ENCODE results near the gene RPA1.
"Not testable (repeated sequence)": the region's sequence is repeated elsewhere in the genome, so short reads cannot be mapped to it uniquely, and the experiment has no call there.

Gene RPA1

GRCh38 chr17:1880851-1881630 lies 51.2 kb downstream of the RPA1 start:
- no peak for DNase-seq

DNA sequence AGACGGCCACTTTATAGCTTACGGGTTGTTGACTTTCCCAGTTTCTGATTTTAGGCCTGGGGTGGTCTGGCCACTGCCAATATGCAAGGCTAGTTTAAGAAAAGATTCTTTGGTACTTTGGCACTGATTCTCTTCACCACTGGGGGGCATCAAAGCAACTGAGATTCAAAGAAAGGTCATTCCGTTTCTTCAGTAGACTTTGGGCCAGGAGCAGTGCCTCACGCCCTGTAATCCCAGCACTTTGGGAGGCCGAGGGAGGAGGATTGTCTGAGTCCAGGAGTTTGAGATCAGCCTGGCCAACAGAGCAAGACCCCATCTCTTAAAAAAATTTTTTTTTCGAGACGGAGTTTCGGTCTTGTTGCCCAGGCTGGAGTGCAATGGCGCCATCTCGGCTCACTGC lies 53.0 kb downstream of the RPA1 start:
- no peak for DNase-seq

GRCh38 chr17:1883536-1883935 lies 53.7 kb downstream of the RPA1 start:
- no peak for DNase-seq

DNA sequence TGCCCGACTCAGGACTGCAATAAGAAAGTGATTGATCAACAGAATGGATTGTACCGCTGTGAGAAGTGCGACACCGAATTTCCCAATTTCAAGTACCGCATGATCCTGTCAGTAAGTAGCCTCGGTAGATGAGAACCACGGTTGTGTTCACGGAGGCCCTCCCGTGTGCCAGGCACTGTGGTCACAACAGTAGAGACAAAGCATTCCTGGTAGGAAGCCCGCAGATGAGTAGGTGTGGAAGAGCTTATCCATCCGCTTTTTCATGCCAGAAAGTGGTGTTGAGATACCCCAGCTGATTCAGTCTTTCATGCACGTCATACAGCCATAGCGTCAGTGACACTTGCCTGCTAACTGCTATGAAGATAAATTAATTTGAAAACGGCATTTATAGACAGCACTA lies 58.9 kb downstream of the RPA1 start:
- no peak for DNase-seq

GRCh38 chr17:1890758-1891450 lies 61.1 kb downstream of the RPA1 start:
- DNase-seq = no peak

GRCh38 chr17:1894753-1895339 lies 65.0 kb downstream of the RPA1 start:
- no peak for DNase-seq

DNA sequence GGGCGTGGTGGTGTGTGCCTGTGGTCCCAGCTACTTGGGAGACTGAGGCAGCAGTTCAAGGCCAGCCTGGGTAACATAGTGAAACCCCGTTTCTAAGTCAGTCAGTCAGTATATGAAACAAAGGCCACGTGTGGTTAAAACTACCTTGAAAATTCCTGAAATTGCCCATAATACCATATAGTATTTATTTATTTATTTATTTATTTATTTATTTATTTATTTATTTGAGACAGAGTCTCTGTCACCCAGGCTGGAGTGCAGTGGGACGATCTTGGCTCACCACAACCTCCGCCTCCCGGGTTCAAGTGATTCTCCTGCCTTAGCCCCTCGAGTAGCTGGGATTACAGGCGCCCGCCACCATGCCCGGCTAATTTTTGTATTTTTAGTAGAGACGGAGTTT lies 65.7 kb downstream of the RPA1 start:
- not testable (repeated sequence) for DNase-seq

DNA sequence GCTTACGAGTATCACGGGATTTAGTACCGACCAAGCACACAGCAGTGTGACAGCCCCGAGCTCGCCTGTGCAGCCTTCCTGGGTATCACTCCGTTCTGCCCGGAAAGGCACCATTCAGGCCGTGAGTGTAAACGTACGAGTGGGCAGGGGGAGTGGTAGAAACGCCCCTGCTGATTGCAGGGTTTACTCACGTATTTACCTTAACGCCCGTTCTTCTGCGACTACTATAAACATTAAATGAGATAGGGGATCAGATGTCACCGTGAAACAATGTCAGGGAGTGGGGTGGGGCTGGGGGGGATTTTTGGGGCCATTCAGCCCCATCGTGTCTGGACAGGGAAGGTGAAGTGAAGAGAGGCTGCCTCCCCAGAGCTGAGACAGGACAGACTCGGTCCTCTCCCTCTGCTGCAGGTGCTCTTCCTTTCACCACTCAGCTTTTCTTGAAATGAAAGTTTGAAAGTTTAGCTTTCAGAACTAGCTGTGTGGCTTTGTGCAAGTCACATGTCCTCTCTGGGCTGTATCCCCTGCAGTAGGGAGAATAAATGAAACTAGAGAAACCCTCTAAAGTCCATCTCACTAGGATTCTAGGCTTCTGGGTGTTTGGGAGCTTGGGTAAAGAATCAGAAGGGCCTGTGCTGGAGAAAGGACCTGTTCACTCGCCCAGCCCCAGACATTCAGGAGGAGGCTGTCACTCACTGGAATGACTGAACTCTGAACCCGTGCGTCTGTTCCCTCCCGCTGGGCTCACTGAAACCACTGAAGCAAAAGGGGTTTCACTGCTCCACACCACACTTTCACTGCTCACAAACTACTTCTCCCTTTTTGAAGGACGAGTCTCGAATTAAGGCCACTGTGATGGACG lies 66.7 kb downstream of the RPA1 start:
- no peak for DNase-seq

DNA sequence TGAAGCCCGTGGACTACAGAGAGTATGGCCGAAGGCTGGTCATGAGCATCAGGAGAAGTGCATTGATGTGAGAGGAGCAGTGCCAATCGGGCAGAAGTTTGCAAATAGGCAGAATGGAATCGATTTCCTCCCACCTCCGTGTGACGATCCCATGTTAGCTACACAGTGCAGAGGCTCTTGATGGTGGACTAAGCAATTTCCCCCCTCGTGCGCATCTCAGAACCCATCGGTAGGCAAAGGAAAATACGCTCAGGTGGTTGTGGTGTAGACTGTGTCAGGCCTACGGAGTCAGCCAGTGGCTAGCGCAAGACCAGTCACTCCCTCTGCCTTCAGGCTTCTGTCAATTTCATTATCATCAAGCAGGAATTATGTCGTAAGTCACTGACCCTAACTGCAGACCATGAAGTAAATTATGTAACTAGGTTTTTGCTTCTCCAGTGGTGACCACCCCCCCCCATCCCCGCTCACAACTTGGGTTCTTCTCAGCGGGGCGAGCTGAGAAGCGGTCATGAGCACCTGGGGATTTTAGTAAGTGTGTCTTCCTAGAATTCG lies 67.4 kb downstream of the RPA1 start:
- DNase-seq = no peak

DNA sequence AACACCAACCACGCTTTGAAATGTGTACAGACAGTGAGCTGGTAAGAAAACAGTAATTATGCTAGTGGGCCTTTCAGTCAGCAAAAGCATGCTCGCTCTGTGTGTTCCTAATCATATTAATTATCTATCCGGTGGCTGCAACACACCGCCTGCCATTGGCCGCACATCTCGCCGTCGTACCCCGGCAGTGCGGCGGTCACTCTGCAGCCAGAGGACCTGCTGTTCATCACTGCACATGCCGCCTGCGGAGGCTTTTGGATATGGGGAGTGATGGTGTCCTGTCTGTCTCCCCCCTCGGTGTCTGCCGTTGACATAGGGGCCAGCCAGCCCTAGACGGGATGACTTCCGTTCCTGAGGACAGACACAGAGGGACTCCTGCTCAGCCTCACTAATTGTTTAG lies 68.5 kb downstream of the RPA1 start:
- no peak for DNase-seq

- DNase-seq = no peak
These were observed 69.1 kb downstream of the RPA1 start for GRCh38 chr17:1898872-1899271.

GRCh38 chr17:1899403-1900000 lies 69.7 kb downstream of the RPA1 start:
- DNase-seq = no peak

GRCh38 chr17:1904273-1905182 lies 74.7 kb downstream of the RPA1 start:
- no peak for DNase-seq

- DNase-seq = no peak
These were observed 75.5 kb downstream of the RPA1 start for GRCh38 chr17:1905190-1905913.

DNA sequence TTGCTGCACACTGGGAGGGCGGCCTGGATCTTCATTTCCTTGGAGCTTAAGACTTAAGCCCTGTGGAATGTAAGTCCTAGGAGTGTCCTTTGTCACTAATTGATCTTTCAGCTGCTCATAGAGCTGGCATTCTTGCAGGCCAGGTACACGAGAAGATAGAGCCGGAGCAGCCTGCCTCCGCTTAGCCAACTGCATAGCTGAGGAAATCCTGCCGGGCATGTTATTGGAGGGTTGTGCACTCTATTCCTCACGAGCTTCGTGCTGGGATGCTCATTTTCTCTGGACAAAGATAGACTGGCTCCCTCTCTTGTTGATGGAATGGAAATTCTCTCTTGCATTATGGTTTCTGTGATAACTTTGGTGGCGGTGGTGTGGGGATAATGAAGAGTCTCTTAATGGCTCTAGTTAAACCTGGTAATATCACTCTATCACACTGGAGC lies 76.9 kb downstream of the RPA1 start:
- no peak for DNase-seq

DNA sequence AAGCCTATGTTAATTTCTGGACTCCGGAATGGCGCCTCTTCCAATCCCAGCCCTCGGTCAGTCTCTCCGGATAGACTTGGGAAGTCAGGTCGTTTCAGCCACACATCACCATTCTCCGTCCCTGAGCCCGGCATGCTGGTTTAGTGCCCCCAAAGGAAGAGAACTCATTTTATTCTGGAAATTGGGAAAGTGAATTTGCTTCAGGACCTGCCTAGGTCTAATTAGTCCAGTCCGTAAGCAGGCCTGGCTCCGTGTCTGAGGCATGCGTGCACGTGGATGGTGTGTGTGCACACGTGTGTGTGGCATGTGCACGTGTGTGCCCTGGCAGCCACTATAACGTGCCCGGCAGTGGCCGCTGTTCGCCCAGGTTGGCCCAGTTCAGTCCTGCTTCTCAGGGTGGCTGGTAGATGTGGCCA lies 77.4 kb downstream of the RPA1 start:
- DNase-seq = no peak

DNA sequence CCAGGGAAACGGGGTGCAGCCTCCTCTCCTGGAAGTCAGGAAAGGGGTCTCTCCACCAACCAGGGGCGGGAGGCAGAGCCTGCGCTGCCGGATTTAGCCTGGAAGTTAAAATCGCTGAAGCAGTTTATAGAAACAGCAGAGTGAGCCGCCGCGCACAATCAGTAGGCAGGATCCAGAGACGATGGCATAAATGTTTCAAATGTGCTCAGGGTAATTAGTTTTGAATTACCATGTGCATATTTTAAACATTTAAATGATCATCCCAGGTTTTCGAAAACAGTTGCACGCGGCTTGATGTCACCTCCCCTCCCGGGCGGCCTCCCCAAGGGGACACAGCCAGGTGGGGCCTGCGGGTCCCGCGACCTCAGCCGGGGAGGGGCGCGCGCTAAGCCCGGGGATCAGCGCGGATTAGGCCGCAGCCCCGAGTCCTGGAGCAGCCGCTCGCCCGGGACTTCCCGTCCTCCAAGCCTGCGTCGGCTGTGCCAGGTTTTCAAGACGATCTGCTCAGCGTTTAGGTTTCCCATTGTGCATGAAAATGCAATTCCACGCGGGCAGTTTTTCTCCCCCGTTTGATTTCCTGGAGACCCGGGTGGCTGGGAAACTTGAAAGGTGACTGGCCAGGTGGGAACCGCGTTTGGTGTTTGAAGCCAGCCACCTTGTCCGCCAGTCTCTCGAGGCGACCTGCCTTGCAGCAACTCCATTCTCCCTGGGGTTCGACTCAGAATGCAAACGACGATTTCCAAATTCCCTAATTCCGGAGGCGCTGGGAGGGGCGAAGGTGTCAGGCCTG lies 78.3 kb downstream of the RPA1 start:
- no peak for DNase-seq

GRCh38 chr17:1908699-1909309 lies 79.0 kb downstream of the RPA1 start:
- DNase-seq = no peak

GRCh38 chr17:1909985-1910384 lies 80.2 kb downstream of the RPA1 start:
- no peak for DNase-seq

Measured in stimulated activated naive CD4-positive, alpha-beta T cell treated with Interleukin-2 at 50 U/mL for 16 hours (primary cell).